ENCODE results near the gene GABRA5.

GRCh38 chr15:26877831-26878230, 11.0 kb downstream of the GABRA5 start:
- TF ChIP-seq, protein P1, sequence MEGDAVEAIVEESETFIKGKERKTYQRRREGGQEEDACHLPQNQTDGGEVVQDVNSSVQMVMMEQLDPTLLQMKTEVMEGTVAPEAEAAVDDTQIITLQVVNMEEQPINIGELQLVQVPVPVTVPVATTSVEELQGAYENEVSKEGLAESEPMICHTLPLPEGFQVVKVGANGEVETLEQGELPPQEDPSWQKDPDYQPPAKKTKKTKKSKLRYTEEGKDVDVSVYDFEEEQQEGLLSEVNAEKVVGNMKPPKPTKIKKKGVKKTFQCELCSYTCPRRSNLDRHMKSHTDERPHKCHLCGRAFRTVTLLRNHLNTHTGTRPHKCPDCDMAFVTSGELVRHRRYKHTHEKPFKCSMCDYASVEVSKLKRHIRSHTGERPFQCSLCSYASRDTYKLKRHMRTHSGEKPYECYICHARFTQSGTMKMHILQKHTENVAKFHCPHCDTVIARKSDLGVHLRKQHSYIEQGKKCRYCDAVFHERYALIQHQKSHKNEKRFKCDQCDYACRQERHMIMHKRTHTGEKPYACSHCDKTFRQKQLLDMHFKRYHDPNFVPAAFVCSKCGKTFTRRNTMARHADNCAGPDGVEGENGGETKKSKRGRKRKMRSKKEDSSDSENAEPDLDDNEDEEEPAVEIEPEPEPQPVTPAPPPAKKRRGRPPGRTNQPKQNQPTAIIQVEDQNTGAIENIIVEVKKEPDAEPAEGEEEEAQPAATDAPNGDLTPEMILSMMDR (IDR thresholded peaks at IDR 0.05), result no peak
- TF ChIP-seq POLR2A (IDR thresholded peaks at IDR 0.05), result no peak
